Activated T-cell treated with anti-CD3 and anti-CD28 coated beads, Interleukin-2, amount 50 U/mL, for 24 hours (primary cell): ENCODE measurements around the gene PRCP.

Experiments
- DNase-seq: peaks from one replicate; pipeline ENCODE4 v3.0.0-alpha.2; 2020
- H3K27ac Mint-ChIP-seq: 2 replicates; pipeline ENCODE4 v1.8.0; 2020; ENCODE audit warnings: mild to moderate bottlenecking, mixed read lengths
- H3K27me3 Mint-ChIP-seq: 2 replicates; pipeline ENCODE4 v1.8.0; 2020; ENCODE audit warnings: mixed read lengths
- H3K36me3 Mint-ChIP-seq: 2 replicates; pipeline ENCODE4 v1.8.0; 2020; ENCODE audit warnings: low read depth, mixed read lengths
- H3K4me1 Mint-ChIP-seq: 2 replicates; pipeline ENCODE4 v1.8.0; 2020; ENCODE audit warnings: low read depth, mixed read lengths
- H3K4me3 Mint-ChIP-seq: 2 replicates; pipeline ENCODE4 v1.8.0; 2020; ENCODE audit warnings: mild to moderate bottlenecking, moderate library complexity, mixed read lengths
- H3K9me3 Mint-ChIP-seq: 2 replicates; pipeline ENCODE4 v1.8.0; 2020; ENCODE audit warnings: mixed read lengths

PRCP gene

GRCh38 chr11:82810326-82810725 is 89.9 kb downstream of the PRCP start:
- H3K36me3 Mint-ChIP-seq = no peaks in the 10 kb centered on the region
- no peaks in the 10 kb centered on the region for H3K4me1 Mint-ChIP-seq
- no peak for DNase-seq
- peaks cover 35% of the 10 kb centered on the region for H3K27me3 Mint-ChIP-seq
- H3K9me3 Mint-ChIP-seq = no peaks in the 10 kb centered on the region
- H3K27ac Mint-ChIP-seq = no peak overlapping the region
- no peak overlapping the region for H3K4me3 Mint-ChIP-seq

- Mint-ChIP-seq H3K9me3 (no peaks in the 10 kb centered on the region), H3K27ac (no peak overlapping the region), H3K4me3 (no peak overlapping the region), H3K36me3 (no peaks in the 10 kb centered on the region), H3K4me1 (no peaks in the 10 kb centered on the region), H3K27me3 (peaks cover 32% of the 10 kb centered on the region)
- DNase-seq = no peak
Measured at GRCh38 chr11:82807646-82808045, 92.6 kb downstream of the PRCP start.

GRCh38 chr11:82802710-82803109 is 97.5 kb downstream of the PRCP start:
- Mint-ChIP-seq H3K9me3 (no peaks in the 10 kb centered on the region), H3K27ac (no peak overlapping the region), H3K4me3 (no peak overlapping the region), H3K36me3 (no peaks in the 10 kb centered on the region), H3K27me3 (peaks cover 22% of the 10 kb centered on the region), H3K4me1 (no peaks in the 10 kb centered on the region)
- no peak for DNase-seq

- no peak overlapping the region for H3K27ac Mint-ChIP-seq
- H3K9me3 Mint-ChIP-seq = no peaks in the 10 kb centered on the region
- peaks cover 9% of the 10 kb centered on the region for H3K27me3 Mint-ChIP-seq
- H3K36me3 Mint-ChIP-seq = no peaks in the 10 kb centered on the region
- H3K4me3 Mint-ChIP-seq = no peak overlapping the region
- H3K4me1 Mint-ChIP-seq = no peaks in the 10 kb centered on the region
- DNase-seq = no peak
Measured at GRCh38 chr11:82796998-82797961, 103.0 kb downstream of the PRCP start.

- Mint-ChIP-seq H3K27ac (no peak overlapping the region), H3K36me3 (no peaks in the 10 kb centered on the region), H3K4me1 (no peaks in the 10 kb centered on the region)
Measured at GRCh38 chr11:82794490-82794889, 105.7 kb downstream of the PRCP start.

GRCh38 chr11:82792822-82793569 is 107.2 kb downstream of the PRCP start:
- H3K27ac Mint-ChIP-seq = no peak overlapping the region
- no peaks in the 10 kb centered on the region for H3K36me3 Mint-ChIP-seq
- H3K4me3 Mint-ChIP-seq = no peak overlapping the region
- DNase-seq = no peak
- H3K4me1 Mint-ChIP-seq = no peaks in the 10 kb centered on the region
- H3K27me3 Mint-ChIP-seq = peaks cover 9% of the 10 kb centered on the region
- H3K9me3 Mint-ChIP-seq = no peaks in the 10 kb centered on the region

More at GRCh38 chr11:82794490-82794889, 105.7 kb downstream of the PRCP start:
- DNase-seq = no peak
- H3K27me3 Mint-ChIP-seq = peaks cover 9% of the 10 kb centered on the region
- no peaks in the 10 kb centered on the region for H3K9me3 Mint-ChIP-seq
- no peak overlapping the region for H3K4me3 Mint-ChIP-seq

- no peak overlapping the region for H3K4me3 Mint-ChIP-seq
- DNase-seq = no peak
- H3K27ac Mint-ChIP-seq = no peak overlapping the region
- peaks cover 4% of the 10 kb centered on the region for H3K27me3 Mint-ChIP-seq
- no peaks in the 10 kb centered on the region for H3K36me3 Mint-ChIP-seq
- no peaks in the 10 kb centered on the region for H3K4me1 Mint-ChIP-seq
- no peaks in the 10 kb centered on the region for H3K9me3 Mint-ChIP-seq
Measured at GRCh38 chr11:82792319-82792718, 107.9 kb downstream of the PRCP start.

GRCh38 chr11:82791779-82792178 is 108.5 kb downstream of the PRCP start:
- Mint-ChIP-seq H3K4me1 (no peaks in the 10 kb centered on the region), H3K27ac (no peak overlapping the region), H3K27me3 (no peaks in the 10 kb centered on the region), H3K9me3 (no peaks in the 10 kb centered on the region), H3K4me3 (no peak overlapping the region), H3K36me3 (no peaks in the 10 kb centered on the region)
- DNase-seq = no peak

GRCh38 chr11:82790723-82791484 is 109.3 kb downstream of the PRCP start:
- DNase-seq = no peak
- no peak overlapping the region for H3K4me3 Mint-ChIP-seq
- no peaks in the 10 kb centered on the region for H3K9me3 Mint-ChIP-seq
- H3K36me3 Mint-ChIP-seq = no peaks in the 10 kb centered on the region
- H3K27me3 Mint-ChIP-seq = no peaks in the 10 kb centered on the region
- no peak overlapping the region for H3K27ac Mint-ChIP-seq
- no peaks in the 10 kb centered on the region for H3K4me1 Mint-ChIP-seq

- no peak for DNase-seq
- Mint-ChIP-seq H3K27ac (no peak overlapping the region), H3K36me3 (no peaks in the 10 kb centered on the region), H3K4me3 (no peak overlapping the region), H3K9me3 (no peaks in the 10 kb centered on the region), H3K4me1 (no peaks in the 10 kb centered on the region), H3K27me3 (peaks cover 2% of the 10 kb centered on the region)
Measured at GRCh38 chr11:82787981-82788380, 112.2 kb downstream of the PRCP start.

- peaks cover 7% of the 10 kb centered on the region for H3K9me3 Mint-ChIP-seq
- no peaks in the 10 kb centered on the region for H3K4me1 Mint-ChIP-seq
- peaks cover 2% of the 10 kb centered on the region for H3K27me3 Mint-ChIP-seq
- H3K36me3 Mint-ChIP-seq = no peaks in the 10 kb centered on the region
- H3K4me3 Mint-ChIP-seq = no peak overlapping the region
- DNase-seq = no peak
- H3K27ac Mint-ChIP-seq = no peak overlapping the region
Measured at GRCh38 chr11:82786836-82787235, 113.4 kb downstream of the PRCP start.

GRCh38 chr11:82786001-82786400 is 114.2 kb downstream of the PRCP start:
- no peak for DNase-seq
- no peak overlapping the region for H3K4me3 Mint-ChIP-seq
- H3K27me3 Mint-ChIP-seq = peaks cover 2% of the 10 kb centered on the region
- peaks cover 11% of the 10 kb centered on the region for H3K9me3 Mint-ChIP-seq
- no peaks in the 10 kb centered on the region for H3K4me1 Mint-ChIP-seq
- H3K27ac Mint-ChIP-seq = no peak overlapping the region
- H3K36me3 Mint-ChIP-seq = no peaks in the 10 kb centered on the region

- no peaks in the 10 kb centered on the region for H3K4me1 Mint-ChIP-seq
- no peak overlapping the region for H3K27ac Mint-ChIP-seq
- H3K27me3 Mint-ChIP-seq = peaks cover 2% of the 10 kb centered on the region
- H3K36me3 Mint-ChIP-seq = no peaks in the 10 kb centered on the region
- no peak for DNase-seq
- H3K4me3 Mint-ChIP-seq = no peak overlapping the region
- peaks cover 11% of the 10 kb centered on the region for H3K9me3 Mint-ChIP-seq
Measured at GRCh38 chr11:82782825-82783374, 117.3 kb downstream of the PRCP start.

GRCh38 chr11:82778776-82779175 is 121.5 kb downstream of the PRCP start:
- Mint-ChIP-seq H3K9me3 (peaks cover 24% of the 10 kb centered on the region), H3K4me3 (no peak overlapping the region), H3K4me1 (no peaks in the 10 kb centered on the region), H3K27ac (no peak overlapping the region), H3K36me3 (no peaks in the 10 kb centered on the region), H3K27me3 (peaks cover 3% of the 10 kb centered on the region)
- no peak for DNase-seq
